HG02610 (cell line): ENCODE data around the gene FAT2.
"Not testable (repeated sequence)": the region's sequence is repeated elsewhere in the genome, so short reads cannot be mapped to it uniquely, and the experiment has no call there.

Source experiments
- ATAC-seq: cut with Tn5 transposase; IDR thresholded peaks from one replicate; pipeline ENCODE4 v1.9.1; 2021; ENCODE audit warnings: mild to moderate bottlenecking, moderate library complexity; ENCODE audit not compliant: unreplicated experiment

Gene FAT2

GRCh38 chr5:151615431-151615830 is 24.3 kb upstream of the FAT2 start:
- no peak for ATAC-seq

GRCh38 chr5:151614565-151614964 is 23.4 kb upstream of the FAT2 start:
- ATAC-seq: no peak

GRCh38 chr5:151612689-151613427 is 21.7 kb upstream of the FAT2 start:
- ATAC-seq: peak; percentile 56

GRCh38 chr5:151611127-151611775 is 20.1 kb upstream of the FAT2 start:
- no peak for ATAC-seq

GRCh38 chr5:151608522-151608921 is 17.4 kb upstream of the FAT2 start:
- ATAC-seq: no peak

GRCh38 chr5:151607304-151607703 is 16.2 kb upstream of the FAT2 start:
- no peak for ATAC-seq

- no peak for ATAC-seq
Measured at GRCh38 chr5:151605559-151605958, 14.4 kb upstream of the FAT2 start.

- no peak for ATAC-seq
Measured at GRCh38 chr5:151602806-151603205, 11.7 kb upstream of the FAT2 start.

GRCh38 chr5:151601391-151601790 is 10.3 kb upstream of the FAT2 start:
- no peak for ATAC-seq

GRCh38 chr5:151600069-151600665 is 9.0 kb upstream of the FAT2 start:
- no peak for ATAC-seq

- ATAC-seq: no peak
Measured at GRCh38 chr5:151598984-151599383, 7.9 kb upstream of the FAT2 start.

- ATAC-seq: no peak
Measured at GRCh38 chr5:151598549-151598948, 7.4 kb upstream of the FAT2 start.

GRCh38 chr5:151597749-151598148 is 6.6 kb upstream of the FAT2 start:
- no peak for ATAC-seq

GRCh38 chr5:151596828-151597539 is 5.9 kb upstream of the FAT2 start:
- no peak for ATAC-seq

GRCh38 chr5:151595411-151595826 is 4.3 kb upstream of the FAT2 start:
- no peak for ATAC-seq

- no peak for ATAC-seq
Measured at GRCh38 chr5:151592855-151593408, 1.8 kb upstream of the FAT2 start.

GRCh38 chr5:151589878-151590570 is 1.1 kb downstream of the FAT2 start:
- no peak for ATAC-seq

- ATAC-seq: no peak
Measured at GRCh38 chr5:151587796-151588555, 3.2 kb downstream of the FAT2 start.

GRCh38 chr5:151585970-151586369 is 5.2 kb downstream of the FAT2 start:
- no peak for ATAC-seq

- not testable (repeated sequence) for ATAC-seq
Measured at GRCh38 chr5:151585344-151585743, 5.8 kb downstream of the FAT2 start.
